ACC112 (cell line): Measurements from ENCODE around the gene AGBL1.

Source experiments
- H2AFZ ChIP-seq: fragments of 200-600 bp; sonication (generic); one replicate; pipeline ENCODE4 v1.6.0; 2017; ENCODE audit warnings: antibody characterized with exemption, low read length; ENCODE audit not compliant: unreplicated experiment
- H3K27ac ChIP-seq: fragments of 200-600 bp; sonication (generic); 2 replicates; pipeline ENCODE4 v1.5.1; 2014; ENCODE audit warnings: low read depth, mild to moderate bottlenecking, antibody characterized with exemption, low read length, moderate library complexity
- H3K27me3 ChIP-seq: fragments of 200-600 bp; sonication (generic); 2 replicates; pipeline ENCODE4 v1.6.1; 2014; ENCODE audit warnings: mild to moderate bottlenecking, antibody characterized with exemption, low read length, moderate library complexity, mixed read lengths; ENCODE audit not compliant: insufficient read depth
- H3K36me3 ChIP-seq: fragments of 200-600 bp; sonication (generic); 2 replicates; pipeline ENCODE4 v1.6.1; 2016; ENCODE audit warnings: mild to moderate bottlenecking, antibody characterized with exemption, low read length, moderate library complexity, mixed read lengths; ENCODE audit not compliant: insufficient read depth
- H3K4me1 ChIP-seq: fragments of 200-600 bp; sonication (generic); one replicate; pipeline ENCODE4 v1.6.1; 2016; ENCODE audit warnings: low read length, mixed read lengths; ENCODE audit not compliant: insufficient read depth, unreplicated experiment, control insufficient read depth
- H3K4me3 ChIP-seq: fragments of 200-600 bp; sonication (generic); 2 replicates; pipeline ENCODE4 v1.5.1; 2014; ENCODE audit warnings: mild to moderate bottlenecking, low read depth, low read length
- H3K79me2 ChIP-seq: fragments of 200-600 bp; sonication (generic); one replicate; pipeline ENCODE4 v1.6.0; 2016; ENCODE audit warnings: low read length; ENCODE audit not compliant: control insufficient read depth, unreplicated experiment, insufficient read depth

AGBL1 gene

GRCh38 chr15:86201313-86202008, 121.8 kb downstream of the AGBL1 start:
- H3K4me1 ChIP-seq: no peaks in the 10 kb centered on the region
- no peaks in the 10 kb centered on the region for H3K27me3 ChIP-seq
- no peaks in the 10 kb centered on the region for H3K36me3 ChIP-seq
- no peaks in the 10 kb centered on the region for H3K79me2 ChIP-seq
- no peak overlapping the region for H3K4me3 ChIP-seq
- H3K27ac ChIP-seq: no peak overlapping the region
- H2AFZ ChIP-seq: no peak overlapping the region

GRCh38 chr15:86203462-86203861, 123.8 kb downstream of the AGBL1 start:
- Histone ChIP-seq H3K27me3 (no peaks in the 10 kb centered on the region), H3K4me1 (no peaks in the 10 kb centered on the region), H3K36me3 (no peaks in the 10 kb centered on the region), H3K79me2 (no peaks in the 10 kb centered on the region), H3K27ac (no peak overlapping the region), H3K4me3 (no peak overlapping the region), H2AFZ (no peak overlapping the region)

GRCh38 chr15:86205096-86205495, 125.4 kb downstream of the AGBL1 start:
- Histone ChIP-seq H3K27me3 (no peaks in the 10 kb centered on the region), H3K4me3 (no peak overlapping the region), H3K79me2 (no peaks in the 10 kb centered on the region), H3K27ac (no peak overlapping the region), H2AFZ (no peak overlapping the region), H3K4me1 (no peaks in the 10 kb centered on the region), H3K36me3 (no peaks in the 10 kb centered on the region)

GRCh38 chr15:86213420-86213819, 133.7 kb downstream of the AGBL1 start:
- no peak overlapping the region for H3K4me3 ChIP-seq

GRCh38 chr15:86213888-86214287, 134.2 kb downstream of the AGBL1 start:
- H2AFZ ChIP-seq: no peak overlapping the region

More at GRCh38 chr15:86213420-86213819, 133.7 kb downstream of the AGBL1 start:
- no peaks in the 10 kb centered on the region for H3K27me3 ChIP-seq
- H2AFZ ChIP-seq: no peak overlapping the region
- H3K79me2 ChIP-seq: no peaks in the 10 kb centered on the region
- no peak overlapping the region for H3K27ac ChIP-seq
- no peaks in the 10 kb centered on the region for H3K4me1 ChIP-seq
- H3K36me3 ChIP-seq: no peaks in the 10 kb centered on the region

GRCh38 chr15:86221119-86221518, 141.4 kb downstream of the AGBL1 start:
- H3K27me3 ChIP-seq: no peaks in the 10 kb centered on the region
- H3K4me1 ChIP-seq: no peaks in the 10 kb centered on the region
- no peak overlapping the region for H3K27ac ChIP-seq
- no peak overlapping the region for H3K4me3 ChIP-seq
- H2AFZ ChIP-seq: no peak overlapping the region
- no peaks in the 10 kb centered on the region for H3K36me3 ChIP-seq
- no peaks in the 10 kb centered on the region for H3K79me2 ChIP-seq

More at GRCh38 chr15:86213888-86214287, 134.2 kb downstream of the AGBL1 start:
- no peaks in the 10 kb centered on the region for H3K4me1 ChIP-seq
- no peaks in the 10 kb centered on the region for H3K36me3 ChIP-seq
- H3K4me3 ChIP-seq: no peak overlapping the region
- no peaks in the 10 kb centered on the region for H3K79me2 ChIP-seq
- H3K27ac ChIP-seq: no peak overlapping the region
- H3K27me3 ChIP-seq: no peaks in the 10 kb centered on the region

- no peaks in the 10 kb centered on the region for H3K4me1 ChIP-seq
- H3K36me3 ChIP-seq: no peaks in the 10 kb centered on the region
- H3K27ac ChIP-seq: no peak overlapping the region
- H3K79me2 ChIP-seq: no peaks in the 10 kb centered on the region
- H3K4me3 ChIP-seq: no peak overlapping the region
- no peak overlapping the region for H2AFZ ChIP-seq
- H3K27me3 ChIP-seq: no peaks in the 10 kb centered on the region
Measured at GRCh38 chr15:86229306-86229705, 149.6 kb downstream of the AGBL1 start.

- Histone ChIP-seq H3K79me2 (no peaks in the 10 kb centered on the region), H3K27ac (no peak overlapping the region), H3K27me3 (no peaks in the 10 kb centered on the region), H3K4me1 (no peaks in the 10 kb centered on the region), H3K4me3 (no peak overlapping the region), H3K36me3 (no peaks in the 10 kb centered on the region), H2AFZ (no peak overlapping the region)
Measured at GRCh38 chr15:86229936-86230335, 150.3 kb downstream of the AGBL1 start.

GRCh38 chr15:86231864-86232721, 152.4 kb downstream of the AGBL1 start:
- no peaks in the 10 kb centered on the region for H3K4me1 ChIP-seq
- H3K36me3 ChIP-seq: no peaks in the 10 kb centered on the region
- no peak overlapping the region for H3K4me3 ChIP-seq
- H2AFZ ChIP-seq: no peak overlapping the region
- no peaks in the 10 kb centered on the region for H3K79me2 ChIP-seq
- no peaks in the 10 kb centered on the region for H3K27me3 ChIP-seq
- no peak overlapping the region for H3K27ac ChIP-seq

GRCh38 chr15:86235667-86236066, 156.0 kb downstream of the AGBL1 start:
- no peaks in the 10 kb centered on the region for H3K36me3 ChIP-seq
- no peak overlapping the region for H3K4me3 ChIP-seq
- no peak overlapping the region for H2AFZ ChIP-seq
- no peaks in the 10 kb centered on the region for H3K79me2 ChIP-seq
- H3K27me3 ChIP-seq: no peaks in the 10 kb centered on the region
- H3K27ac ChIP-seq: no peak overlapping the region
- no peaks in the 10 kb centered on the region for H3K4me1 ChIP-seq
